HepG2 (cell line): Measurements from ENCODE around the gene SREBF1. TPM values are rescaled to one million over a fixed set of nuclear protein-coding genes. Genes with fewer than 3 reads are reported as not detected.

Experiments used
- ATAC-seq: fragments of 200-7000 bp; cut with Tn5 transposase; 3 replicates; pipeline ENCODE4 v1.9.1; 2020; ENCODE audit warnings: mild to moderate bottlenecking, moderate library complexity
- BruUV-seq: library from RNA; stranded (reverse); fragments of 400-500 nt; replicated peaks from 2 replicates; lab custom pipeline; 2021; lab: Mats Ljungman, UMichigan
- CTCF ChIA-PET: fragments of 300-600 bp; formaldehyde crosslinking; extraction: SDS; loops from one replicate; lab custom pipeline; 2021; ENCODE audit warnings: low total read pairs, inconsistent platforms, low intra/inter-chr PET ratio; lab: Yijun Ruan, JAX
- POLR2A ChIA-PET: fragments of 350-600 bp; sonication (Branson Sonifier 250); formaldehyde crosslinking; loops from one replicate; lab custom pipeline; 2020; ENCODE audit warnings: antibody characterized with exemption, inconsistent platforms; lab: Yijun Ruan, JAX
- DNase-seq: peaks from one replicate; pipeline ENCODE4 v3.0.0-alpha.2; 2015; ENCODE audit warnings: low spot score
- FAIRE-seq: peaks from 3 replicates; lab custom pipeline; 2011; peaks lifted over from hg19 to GRCh38; lab: Jason Lieb, UNC
- H2AFZ ChIP-seq: one replicate; pipeline ENCODE4 v1.6.1; 2011; ENCODE audit warnings: low read length, inconsistent platforms
- H3K27ac ChIP-seq: fragments of 300-600 bp; 3 replicates; pipeline ENCODE4 v1.8.0; 2011; ENCODE audit warnings: mixed run types, mild to moderate bottlenecking, mixed read lengths, low read length, inconsistent platforms; ENCODE audit not compliant: insufficient read depth; ENCODE audit errors: extremely low read length
- H3K27me3 ChIP-seq, 2 experiments: fragments of 200-600 bp in 1 of 2; 2 replicates in 1 of 2; 3 replicates in 1 of 2; pipeline versions ENCODE4 v1.6.0 to v1.8.0; 2011; ENCODE audit warnings: low read length in 2 of 2, mild to moderate bottlenecking in 2 of 2, moderate library complexity in 2 of 2, inconsistent platforms in 1 of 2; ENCODE audit not compliant: insufficient read depth in 2 of 2, control insufficient read depth in 1 of 2
- H3K36me3 ChIP-seq, 2 experiments: fragments of 200-600 bp in 1 of 2; replicated peaks in 1 of 2; 2 replicates in 1 of 2; 3 replicates in 1 of 2; pipeline versions ENCODE4 v1.5.1 to v1.8.0; 2011; ENCODE audit warnings: low read length in 2 of 2, inconsistent platforms in 1 of 2; ENCODE audit not compliant: insufficient read depth in 2 of 2, control insufficient read depth in 1 of 2
- H3K4me1 ChIP-seq: 2 replicates; pipeline ENCODE4 v1.5.1; 2012; ENCODE audit warnings: low read length, inconsistent platforms; ENCODE audit not compliant: insufficient read depth
- H3K4me2 ChIP-seq: 2 replicates; pipeline ENCODE4 v1.6.0; 2011; ENCODE audit warnings: low read depth, low read length, inconsistent platforms
- H3K4me3 ChIP-seq, 3 experiments: fragments of 200-600 bp in 1 of 3; sonication (generic), shearing (Covaris generic) in 1 of 3; replicated peaks in 1 of 3; 2 replicates each; pipeline ENCODE4 v1.5.1; 2011 to 2016; ENCODE audit warnings: low read length in 3 of 3, inconsistent platforms in 2 of 3, low read depth in 2 of 3, mild to moderate bottlenecking in 2 of 3, control low read depth in 1 of 3, mixed read lengths in 1 of 3; ENCODE audit not compliant: insufficient read depth in 1 of 3
- H3K79me2 ChIP-seq: one replicate; pipeline ENCODE4 v1.6.1; 2011; ENCODE audit warnings: low read length, inconsistent platforms; ENCODE audit not compliant: insufficient read depth
- H3K9ac ChIP-seq: 2 replicates; pipeline ENCODE4 v1.6.0; 2011; ENCODE audit warnings: mild to moderate bottlenecking, low read depth, low read length, inconsistent platforms; ENCODE audit not compliant: insufficient read depth
- H3K9me3 ChIP-seq: 2 replicates; pipeline ENCODE4 v1.5.1; 2012; ENCODE audit warnings: mild to moderate bottlenecking, low read length
- H4K20me1 ChIP-seq: 2 replicates; pipeline ENCODE4 v1.6.0; 2011; ENCODE audit warnings: inconsistent platforms, mild to moderate bottlenecking, low read length, moderate library complexity; ENCODE audit not compliant: insufficient read depth
- MED13 ChIP-seq: sonication (generic); formaldehyde crosslinking; IDR thresholded peaks from 2 replicates; pipeline ENCODE4 v1.5.0; 2020; ENCODE audit warnings: missing genetic modification reagents
- MIER3 ChIP-seq: IDR thresholded peaks from 2 replicates; pipeline ENCODE4 v1.6.1; 2016; ENCODE audit warnings: missing compliant biosample characterization, borderline replicate concordance
- RNF2 ChIP-seq: fragments of 450-650 bp; conservative IDR thresholded peaks from 2 replicates; pipeline ENCODE4 v1.6.1; 2016; ENCODE audit warnings: low read depth
- SNAPC2 ChIP-seq: sonication (generic); formaldehyde crosslinking; IDR thresholded peaks from 2 replicates; pipeline ENCODE4 v1.8.1; 2022; ENCODE audit warnings: mild to moderate bottlenecking, missing genetic modification reagents
- SRF ChIP-seq: IDR thresholded peaks from 2 replicates; pipeline ENCODE4 v1.6.1; 2011; ENCODE audit warnings: mild to moderate bottlenecking, low read depth, low read length, moderate library complexity
- TEAD2 ChIP-seq: sonication (generic); formaldehyde crosslinking; IDR thresholded peaks from 2 replicates; pipeline ENCODE4 v1.9.0; 2021; ENCODE audit warnings: missing genetic modification reagents
- ZFP1 ChIP-seq: IDR thresholded peaks from 2 replicates; pipeline ENCODE4 v1.6.1; 2016
- ZFP41 ChIP-seq: sonication (generic); formaldehyde crosslinking; IDR thresholded peaks from 2 replicates; pipeline ENCODE4 v1.4.0; 2020; ENCODE audit warnings: mild to moderate bottlenecking, missing genetic modification reagents, borderline replicate concordance
- ZNF253 ChIP-seq: sonication (generic); formaldehyde crosslinking; IDR thresholded peaks from 2 replicates; pipeline ENCODE4 v1.8.0; 2022; ENCODE audit warnings: mild to moderate bottlenecking, missing genetic modification reagents, borderline replicate concordance
- WGBS: methylation state at CpG from one replicate; pipeline ENCODE4 v1.1.6; 2017; ENCODE audit warnings: low lambda C conversion rate; 5-methylcytosine and 5-hydroxymethylcytosine counted together
- in situ Hi-C: cut with HindIII; loops from 2 replicates; pipeline ENCODE4 v1.10.0; 2017; ENCODE audit warnings: low pct_unique_long_range_greater_than_20kb; ENCODE audit not compliant: extremely low pct_ligation_motif_present
- intact Hi-C: fragments of 100-400 bp; cut with micrococcal nuclease; formaldehyde crosslinking; loops from one replicate; pipeline ENCODE4 v1.10.0; 2022; ENCODE audit not compliant: unreplicated experiment
- polyA plus RNA-seq, 8 experiments: library from polyadenylated mRNA; depleted of rRNA in 3 of 8; stranded (reverse) in 7 of 8; unstranded in 1 of 8; fragments of >200 nt; fragmentation: Illumina TruSeq in 4 of 8; extraction: Trizol in 4 of 8; gene quantifications; 2 replicates each; pipeline versions ENCODE4 v1.2.1 to v1.2.3, GENCODE V29; 2011 to 2016; ENCODE audit warnings: low read depth in 4 of 8, missing spikeins in 1 of 8, mixed read lengths in 1 of 8; ENCODE audit not compliant: insufficient read depth in 1 of 8
- total RNA-seq, 5 experiments: library from RNA; depleted of rRNA; stranded (reverse); fragments of >200 nt; fragmentation: Illumina TruSeq; extraction: Trizol; gene quantifications; 2 replicates each; pipeline ENCODE4 v1.2.3, GENCODE V29; 2016; ENCODE audit warnings: low read depth in 1 of 5
- TF ChIP-seq, protein P1 (sequence below): sonication (generic); formaldehyde crosslinking; IDR thresholded peaks from 2 replicates; pipeline ENCODE4 v1.4.0; 2020; ENCODE audit warnings: missing genetic modification reagents, borderline replicate concordance
- TF ChIP-seq, protein P2 (sequence below): sonication (generic); formaldehyde crosslinking; IDR thresholded peaks from 2 replicates; pipeline ENCODE4 v1.5.0; 2020; ENCODE audit warnings: missing genetic modification reagents
- TF ChIP-seq, protein P3 (sequence below): sonication (generic); formaldehyde crosslinking; IDR thresholded peaks from 2 replicates; pipeline ENCODE4 v1.4.0; 2020; ENCODE audit warnings: mild to moderate bottlenecking, missing genetic modification reagents, borderline replicate concordance

Gene SREBF1
- total and polyA plus RNA-seq, 2 of the 13 experiments (the other 11 are each of a cell fraction or from before 2014, with no cell fraction given), result 34.3 to 38.0 TPM

DNA sequence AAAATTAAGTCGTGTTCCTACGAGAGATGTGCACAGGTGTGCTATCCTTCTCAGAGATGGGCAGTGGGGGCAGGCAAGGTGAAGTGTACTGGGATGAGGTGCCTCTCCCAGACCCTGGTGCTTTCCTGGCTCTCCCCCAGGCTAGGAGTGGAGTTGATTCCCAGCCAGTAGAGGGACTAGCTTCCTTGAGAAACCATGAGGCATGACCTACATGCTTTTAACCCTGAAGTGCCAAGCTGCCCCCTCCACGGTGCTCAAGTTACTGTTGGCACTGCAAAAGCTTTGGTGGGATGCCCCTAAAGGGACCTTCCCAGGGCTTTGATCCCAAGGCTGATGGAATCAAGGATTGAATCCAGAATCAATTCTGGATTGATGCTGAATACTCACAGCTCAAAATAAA lies 47.0 kb upstream of the SREBF1 start:
- Histone ChIP-seq H3K27ac (no peak overlapping the region), H3K4me1 (no peaks in the 10 kb centered on the region), H3K27me3 (no peaks in the 10 kb centered on the region), H3K4me3 (no peak overlapping the region), H3K4me2 (no peak overlapping the region), H3K9me3 (no peaks in the 10 kb centered on the region), H3K36me3 (peaks cover 0 to 2% of the 10 kb centered on the region in 2 experiments; a peak in 2 of 5 replicates), H4K20me1 (0 out of 2 replicates have a peak, but pooled peaks cover 3% of the 10 kb centered on the region)
- POLR2A ChIA-PET, result no interaction called here
- no peak for FAIRE-seq
- 91% methylated on average over 3 of the region's 3 CpGs for whole genome bisulfite sequencing
- no peak for ATAC-seq
- in situ Hi-C loops, result no loop called here
- TF ChIP-seq ZFP41 (CRISPR knock-in tag) (no peak), SNAPC2 (CRISPR knock-in tag) (no peak), ZNF253 (CRISPR knock-in tag) (no peak), SRF (no peak)
- TF ChIP-seq, protein P1, sequence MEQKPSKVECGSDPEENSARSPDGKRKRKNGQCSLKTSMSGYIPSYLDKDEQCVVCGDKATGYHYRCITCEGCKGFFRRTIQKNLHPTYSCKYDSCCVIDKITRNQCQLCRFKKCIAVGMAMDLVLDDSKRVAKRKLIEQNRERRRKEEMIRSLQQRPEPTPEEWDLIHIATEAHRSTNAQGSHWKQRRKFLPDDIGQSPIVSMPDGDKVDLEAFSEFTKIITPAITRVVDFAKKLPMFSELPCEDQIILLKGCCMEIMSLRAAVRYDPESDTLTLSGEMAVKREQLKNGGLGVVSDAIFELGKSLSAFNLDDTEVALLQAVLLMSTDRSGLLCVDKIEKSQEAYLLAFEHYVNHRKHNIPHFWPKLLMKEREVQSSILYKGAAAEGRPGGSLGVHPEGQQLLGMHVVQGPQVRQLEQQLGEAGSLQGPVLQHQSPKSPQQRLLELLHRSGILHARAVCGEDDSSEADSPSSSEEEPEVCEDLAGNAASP, result no peak
- TF ChIP-seq, all 625 proteins: peak for 0
- intact Hi-C loops, result no loop called here
- no peak overlapping the region for H2AFZ ChIP-seq
- CTCF ChIA-PET, result no interaction called here
- no TSS peak for BruUV-seq
- no peak overlapping the region for H3K9ac ChIP-seq
- no peak for DNase-seq
- no peaks in the 10 kb centered on the region for H3K79me2 ChIP-seq

DNA sequence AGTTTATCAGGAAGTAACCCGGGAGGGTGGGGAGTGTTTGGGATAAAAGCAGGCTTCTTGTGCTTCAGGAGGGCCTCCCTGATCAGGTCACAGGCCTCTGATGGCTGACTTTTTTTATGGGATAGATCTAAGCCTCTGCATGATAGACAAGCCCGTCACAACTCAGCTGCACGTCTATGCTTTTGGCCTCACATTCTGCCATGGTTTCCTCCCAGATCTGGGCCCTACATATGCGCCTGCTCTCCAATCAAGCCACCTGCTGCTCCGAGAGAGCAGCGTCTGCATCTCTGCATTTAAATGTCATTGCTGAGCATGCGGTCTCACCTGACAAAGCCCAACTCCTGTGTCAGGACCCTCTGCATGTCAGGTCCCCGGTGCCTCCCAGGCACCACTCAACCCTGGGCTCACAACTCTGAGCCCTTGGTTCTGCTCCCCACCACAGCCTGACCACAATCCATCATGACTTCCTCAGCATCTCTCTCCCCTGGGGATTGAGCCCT lies 45.3 kb upstream of the SREBF1 start:
- Histone ChIP-seq H2AFZ (no peak overlapping the region), H3K9me3 (no peaks in the 10 kb centered on the region), H3K4me1 (no peaks in the 10 kb centered on the region), H3K27me3 (no peaks in the 10 kb centered on the region), H3K27ac (no peak overlapping the region), H3K4me2 (no peak overlapping the region), H3K79me2 (no peaks in the 10 kb centered on the region), H4K20me1 (0 out of 2 replicates have a peak, but pooled peaks cover 3% of the 10 kb centered on the region), H3K4me3 (no peak overlapping the region), H3K9ac (no peak overlapping the region), H3K36me3 (peaks cover 2 to 5% of the 10 kb centered on the region in 2 experiments; a peak in 2 of 5 replicates)
- 90% methylated on average over 8 of the region's 8 CpGs for WGBS
- BruUV-seq, result no TSS peak
- intact Hi-C loops, result no loop called here
- ChIA-PET CTCF (no interaction called here), POLR2A (no interaction called here)
- ATAC-seq, result no peak
- FAIRE-seq, result no peak
- DNase-seq, result no peak
- in situ Hi-C loops, result no loop called here
- TF ChIP-seq RNF2, result no peak
- no peak for TF ChIP-seq ZFP1 (CRISPR knock-in tag)
- TF ChIP-seq, protein P2, sequence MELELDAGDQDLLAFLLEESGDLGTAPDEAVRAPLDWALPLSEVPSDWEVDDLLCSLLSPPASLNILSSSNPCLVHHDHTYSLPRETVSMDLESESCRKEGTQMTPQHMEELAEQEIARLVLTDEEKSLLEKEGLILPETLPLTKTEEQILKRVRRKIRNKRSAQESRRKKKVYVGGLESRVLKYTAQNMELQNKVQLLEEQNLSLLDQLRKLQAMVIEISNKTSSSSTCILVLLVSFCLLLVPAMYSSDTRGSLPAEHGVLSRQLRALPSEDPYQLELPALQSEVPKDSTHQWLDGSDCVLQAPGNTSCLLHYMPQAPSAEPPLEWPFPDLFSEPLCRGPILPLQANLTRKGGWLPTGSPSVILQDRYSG (CRISPR knock-in tag), result no peak
- no peak for TF ChIP-seq MIER3 (CRISPR knock-in tag)
- no peak for TF ChIP-seq MED13 (CRISPR knock-in tag)
- no peak for TF ChIP-seq TEAD2 (CRISPR knock-in tag)
- TF ChIP-seq, protein P3, sequence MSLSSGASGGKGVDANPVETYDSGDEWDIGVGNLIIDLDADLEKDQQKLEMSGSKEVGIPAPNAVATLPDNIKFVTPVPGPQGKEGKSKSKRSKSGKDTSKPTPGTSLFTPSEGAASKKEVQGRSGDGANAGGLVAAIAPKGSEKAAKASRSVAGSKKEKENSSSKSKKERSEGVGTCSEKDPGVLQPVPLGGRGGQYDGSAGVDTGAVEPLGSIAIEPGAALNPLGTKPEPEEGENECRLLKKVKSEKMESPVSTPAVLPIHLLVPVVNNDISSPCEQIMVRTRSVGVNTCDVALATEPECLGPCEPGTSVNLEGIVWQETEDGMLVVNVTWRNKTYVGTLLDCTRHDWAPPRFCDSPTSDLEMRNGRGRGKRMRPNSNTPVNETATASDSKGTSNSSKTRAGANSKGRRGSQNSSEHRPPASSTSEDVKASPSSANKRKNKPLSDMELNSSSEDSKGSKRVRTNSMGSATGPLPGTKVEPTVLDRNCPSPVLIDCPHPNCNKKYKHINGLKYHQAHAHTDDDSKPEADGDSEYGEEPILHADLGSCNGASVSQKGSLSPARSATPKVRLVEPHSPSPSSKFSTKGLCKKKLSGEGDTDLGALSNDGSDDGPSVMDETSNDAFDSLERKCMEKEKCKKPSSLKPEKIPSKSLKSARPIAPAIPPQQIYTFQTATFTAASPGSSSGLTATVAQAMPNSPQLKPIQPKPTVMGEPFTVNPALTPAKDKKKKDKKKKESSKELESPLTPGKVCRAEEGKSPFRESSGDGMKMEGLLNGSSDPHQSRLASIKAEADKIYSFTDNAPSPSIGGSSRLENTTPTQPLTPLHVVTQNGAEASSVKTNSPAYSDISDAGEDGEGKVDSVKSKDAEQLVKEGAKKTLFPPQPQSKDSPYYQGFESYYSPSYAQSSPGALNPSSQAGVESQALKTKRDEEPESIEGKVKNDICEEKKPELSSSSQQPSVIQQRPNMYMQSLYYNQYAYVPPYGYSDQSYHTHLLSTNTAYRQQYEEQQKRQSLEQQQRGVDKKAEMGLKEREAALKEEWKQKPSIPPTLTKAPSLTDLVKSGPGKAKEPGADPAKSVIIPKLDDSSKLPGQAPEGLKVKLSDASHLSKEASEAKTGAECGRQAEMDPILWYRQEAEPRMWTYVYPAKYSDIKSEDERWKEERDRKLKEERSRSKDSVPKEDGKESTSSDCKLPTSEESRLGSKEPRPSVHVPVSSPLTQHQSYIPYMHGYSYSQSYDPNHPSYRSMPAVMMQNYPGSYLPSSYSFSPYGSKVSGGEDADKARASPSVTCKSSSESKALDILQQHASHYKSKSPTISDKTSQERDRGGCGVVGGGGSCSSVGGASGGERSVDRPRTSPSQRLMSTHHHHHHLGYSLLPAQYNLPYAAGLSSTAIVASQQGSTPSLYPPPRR, result no peak
